ENCODE data around the gene PMM2. TPM values are rescaled to one million over a fixed set of nuclear protein-coding genes. Genes with fewer than 3 reads are reported as not detected.

The PMM2 gene
- total and polyA plus RNA-seq, 5 donors from 2014 or later, result 20.1 to 33.9 (median 20.4) TPM

- H3K36me3 Mint-ChIP-seq, result peaks cover 58% of the 10 kb centered on the region
- Histone ChIP-seq H3K27me3 (ENCODE audit: control insufficient read depth, insufficient read depth, low read length) (no peaks in the 10 kb centered on the region), H3K9me3 (ENCODE audit: control insufficient read depth in 2 of 2, low read length in 2 of 2) (no peaks in the 10 kb centered on the region), H3K27ac (ENCODE audit: insufficient read depth, low read length, poor library complexity, severe bottlenecking) (no peak overlapping the region), H3K36me3 (ENCODE audit: control insufficient read depth, insufficient read depth, low read length) (peaks cover 97% of the 10 kb centered on the region), H3K4me3 (ENCODE audit: low read depth, low read length) (no peak overlapping the region), H3K4me1 (ENCODE audit: control insufficient read depth, insufficient read depth, low read length, poor library complexity, severe bottlenecking) (no peaks in the 10 kb centered on the region)
- H3K27ac Mint-ChIP-seq, result peak overlapping the region in 1 of 3 donors; percentile 33
- H3K4me3 Mint-ChIP-seq, result no peak overlapping the region
- H3K4me1 Mint-ChIP-seq, result peaks cover 0 to 5% (median 2%) of the 10 kb centered on the region in 4 donors
- ATAC-seq (ENCODE audit: low read depth in 2 of 2) (no peak), DNase-seq (no peak)
- no peaks in the 10 kb centered on the region for H3K9me3 Mint-ChIP-seq
- H3K27me3 Mint-ChIP-seq, result no peaks in the 10 kb centered on the region
Measured at GRCh38 chr16:8898660-8899318, 101.2 kb downstream of the PMM2 start.

Other genes with a start within 250 kb of the PMM2 start
- gene TMEM114, start 207.3 kb upstream of the PMM2 start, total RNA-seq, result not detected
- gene TMEM114, start 207.3 kb upstream of the PMM2 start, polyA plus RNA-seq, result not detected
- gene METTL22, start 176.1 kb upstream of the PMM2 start, total RNA-seq, result 27.1 TPM
- 1 to 10 TPM; 7.6 to 9.4 (median 8.0) TPM for gene METTL22, start 176.1 kb upstream of the PMM2 start, polyA plus RNA-seq
- gene ABAT, start 123.2 kb upstream of the PMM2 start, total RNA-seq, result 13.9 TPM
- gene ABAT, start 123.2 kb upstream of the PMM2 start, polyA plus RNA-seq, result 1 to 10 TPM; 2.3 to 4.3 (median 2.8) TPM
- gene TMEM186, start 200 bp upstream of the PMM2 start, total RNA-seq, result 3.6 TPM
- gene TMEM186, start 200 bp upstream of the PMM2 start, polyA plus RNA-seq, result 10 to 100 TPM; 16.3 to 26.6 (median 20.6) TPM
- 55.3 TPM for gene CARHSP1, start 71.2 kb downstream of the PMM2 start, total RNA-seq
- 10 to 100 TPM; 72.4 to 94.8 (median 76.9) TPM for gene CARHSP1, start 71.2 kb downstream of the PMM2 start, polyA plus RNA-seq
- not detected for gene LITAFD, start 84.5 kb downstream of the PMM2 start, total RNA-seq
- not detected for gene LITAFD, start 84.5 kb downstream of the PMM2 start, polyA plus RNA-seq
- gene USP7, start 166.1 kb downstream of the PMM2 start, total RNA-seq, result 296 TPM
- 1 to 10 TPM; 6.8 to 9.1 (median 7.0) TPM for gene USP7, start 166.1 kb downstream of the PMM2 start, polyA plus RNA-seq

Data from CD4-positive, CD25-positive, alpha-beta regulatory T cell (primary cell).